T-helper 1 cell treated with Interleukin-12 subunit alpha and Interleukin-12 subunit beta and Interleukin-4 antibody, amounts not matched to agents 30 μg/mL and 1 μg/mL, for 36 hours (primary cell): ENCODE results near the gene ENPP4.
"Not testable (repeated sequence)": the region's sequence is repeated elsewhere in the genome, so short reads cannot be mapped to it uniquely, and the experiment has no call there.

Experiments
- H3K27ac Mint-ChIP-seq: one replicate; pipeline ENCODE4 v1.8.0; 2021; ENCODE audit warnings: mild to moderate bottlenecking, mixed read lengths
- H3K27me3 Mint-ChIP-seq: one replicate; pipeline ENCODE4 v1.8.0; 2021; ENCODE audit warnings: low read depth, mixed read lengths
- H3K36me3 Mint-ChIP-seq: one replicate; pipeline ENCODE4 v1.8.0; 2021; ENCODE audit warnings: low read depth, mixed read lengths
- H3K4me1 Mint-ChIP-seq: one replicate; pipeline ENCODE4 v1.8.0; 2021; ENCODE audit warnings: low read depth, mixed read lengths
- H3K4me3 Mint-ChIP-seq: one replicate; pipeline ENCODE4 v1.8.0; 2021; ENCODE audit warnings: mild to moderate bottlenecking, moderate library complexity, mixed read lengths
- H3K9me3 Mint-ChIP-seq: one replicate; pipeline ENCODE4 v1.8.0; 2021; ENCODE audit warnings: mixed read lengths

ENPP4 gene

GRCh38 chr6:46113370-46113769 lies 16.4 kb upstream of the ENPP4 start:
- Mint-ChIP-seq H3K4me3 (no peak overlapping the region), H3K36me3 (no peaks in the 10 kb centered on the region), H3K27ac (no peak overlapping the region), H3K9me3 (peaks cover 7% of the 10 kb centered on the region), H3K4me1 (no peaks in the 10 kb centered on the region), H3K27me3 (no peaks in the 10 kb centered on the region)

- H3K4me1 Mint-ChIP-seq = no peaks in the 10 kb centered on the region
- peaks cover 4% of the 10 kb centered on the region for H3K9me3 Mint-ChIP-seq
- no peaks in the 10 kb centered on the region for H3K27me3 Mint-ChIP-seq
- H3K27ac Mint-ChIP-seq = no peak overlapping the region
- H3K36me3 Mint-ChIP-seq = peaks cover 5% of the 10 kb centered on the region
- no peak overlapping the region for H3K4me3 Mint-ChIP-seq
Measured at GRCh38 chr6:46115634-46116033, 14.2 kb upstream of the ENPP4 start.

- Mint-ChIP-seq H3K4me1 (no peaks in the 10 kb centered on the region), H3K27ac (no peak overlapping the region), H3K36me3 (peaks cover 6% of the 10 kb centered on the region), H3K9me3 (peaks cover 3% of the 10 kb centered on the region), H3K4me3 (no peak overlapping the region), H3K27me3 (no peaks in the 10 kb centered on the region)
Measured at GRCh38 chr6:46116289-46116688, 13.5 kb upstream of the ENPP4 start.

GRCh38 chr6:46118157-46118556 lies 11.6 kb upstream of the ENPP4 start:
- H3K27me3 Mint-ChIP-seq = no peaks in the 10 kb centered on the region
- peaks cover 6% of the 10 kb centered on the region for H3K36me3 Mint-ChIP-seq
- H3K4me3 Mint-ChIP-seq = no peak overlapping the region
- no peak overlapping the region for H3K27ac Mint-ChIP-seq
- H3K9me3 Mint-ChIP-seq = peaks cover 3% of the 10 kb centered on the region
- H3K4me1 Mint-ChIP-seq = no peaks in the 10 kb centered on the region

GRCh38 chr6:46118836-46119235 lies 11.0 kb upstream of the ENPP4 start:
- Mint-ChIP-seq H3K36me3 (peaks cover 6% of the 10 kb centered on the region), H3K4me1 (no peaks in the 10 kb centered on the region), H3K9me3 (peaks cover 3% of the 10 kb centered on the region)

GRCh38 chr6:46119679-46120078 lies 10.1 kb upstream of the ENPP4 start:
- not testable (repeated sequence) for H3K27me3 Mint-ChIP-seq, H3K4me3 Mint-ChIP-seq, H3K27ac Mint-ChIP-seq, H3K9me3 Mint-ChIP-seq, H3K36me3 Mint-ChIP-seq, H3K4me1 Mint-ChIP-seq

More at GRCh38 chr6:46118836-46119235, 11.0 kb upstream of the ENPP4 start:
- Mint-ChIP-seq H3K27ac (no peak overlapping the region), H3K4me3 (no peak overlapping the region), H3K27me3 (no peaks in the 10 kb centered on the region)

- Mint-ChIP-seq H3K36me3 (no peaks in the 10 kb centered on the region), H3K27ac (no peak overlapping the region), H3K4me1 (peaks cover 11% of the 10 kb centered on the region)
Measured at GRCh38 chr6:46128476-46128875, 1.3 kb upstream of the ENPP4 start.

GRCh38 chr6:46129291-46129628 lies 529 bp upstream of the ENPP4 start:
- Mint-ChIP-seq H3K4me1 (peaks cover 11% of the 10 kb centered on the region), H3K36me3 (no peaks in the 10 kb centered on the region), H3K27ac (peak overlapping the region; percentile 82), H3K4me3 (peak overlapping the region; percentile 92), H3K27me3 (no peaks in the 10 kb centered on the region), H3K9me3 (no peaks in the 10 kb centered on the region)

More at GRCh38 chr6:46128476-46128875, 1.3 kb upstream of the ENPP4 start:
- Mint-ChIP-seq H3K4me3 (no peak overlapping the region), H3K27me3 (no peaks in the 10 kb centered on the region), H3K9me3 (no peaks in the 10 kb centered on the region)

- H3K36me3 Mint-ChIP-seq = no peaks in the 10 kb centered on the region
- H3K27ac Mint-ChIP-seq = no peak overlapping the region
- no peaks in the 10 kb centered on the region for H3K27me3 Mint-ChIP-seq
- peak overlapping the region; percentile 92 for H3K4me3 Mint-ChIP-seq
- H3K9me3 Mint-ChIP-seq = no peaks in the 10 kb centered on the region
- peaks cover 11% of the 10 kb centered on the region for H3K4me1 Mint-ChIP-seq
Measured at GRCh38 chr6:46130666-46131065, 877 bp downstream of the ENPP4 start.

- not testable (repeated sequence) for H3K4me3 Mint-ChIP-seq, H3K9me3 Mint-ChIP-seq, H3K36me3 Mint-ChIP-seq, H3K27ac Mint-ChIP-seq, H3K27me3 Mint-ChIP-seq
- H3K4me1 Mint-ChIP-seq = peaks cover 11% of the 10 kb centered on the region
Measured at GRCh38 chr6:46131291-46131690, 1.5 kb downstream of the ENPP4 start.

GRCh38 chr6:46134216-46134615 lies 4.4 kb downstream of the ENPP4 start:
- Mint-ChIP-seq H3K4me1 (peaks cover 10% of the 10 kb centered on the region), H3K27me3 (no peaks in the 10 kb centered on the region), H3K36me3 (no peaks in the 10 kb centered on the region), H3K9me3 (no peaks in the 10 kb centered on the region), H3K4me3 (no peak overlapping the region), H3K27ac (no peak overlapping the region)

GRCh38 chr6:46135176-46135575 lies 5.4 kb downstream of the ENPP4 start:
- Mint-ChIP-seq H3K4me3 (no peak overlapping the region), H3K27ac (no peak overlapping the region), H3K27me3 (no peaks in the 10 kb centered on the region), H3K36me3 (no peaks in the 10 kb centered on the region), H3K9me3 (no peaks in the 10 kb centered on the region), H3K4me1 (peaks cover 4% of the 10 kb centered on the region)

- Mint-ChIP-seq H3K4me1 (no peaks in the 10 kb centered on the region), H3K36me3 (no peaks in the 10 kb centered on the region), H3K27me3 (no peaks in the 10 kb centered on the region), H3K4me3 (no peak overlapping the region), H3K9me3 (no peaks in the 10 kb centered on the region), H3K27ac (no peak overlapping the region)
Measured at GRCh38 chr6:46136831-46137230, 7.0 kb downstream of the ENPP4 start.

GRCh38 chr6:46137387-46137786 lies 7.6 kb downstream of the ENPP4 start:
- no peaks in the 10 kb centered on the region for H3K36me3 Mint-ChIP-seq
- no peak overlapping the region for H3K27ac Mint-ChIP-seq
- H3K27me3 Mint-ChIP-seq = no peaks in the 10 kb centered on the region
- H3K9me3 Mint-ChIP-seq = no peaks in the 10 kb centered on the region
- no peak overlapping the region for H3K4me3 Mint-ChIP-seq
- no peaks in the 10 kb centered on the region for H3K4me1 Mint-ChIP-seq

GRCh38 chr6:46138281-46138680 lies 8.5 kb downstream of the ENPP4 start:
- Mint-ChIP-seq H3K27me3 (no peaks in the 10 kb centered on the region), H3K36me3 (peaks cover 4% of the 10 kb centered on the region), H3K9me3 (no peaks in the 10 kb centered on the region), H3K4me3 (no peak overlapping the region), H3K4me1 (no peaks in the 10 kb centered on the region), H3K27ac (no peak overlapping the region)

- Mint-ChIP-seq H3K4me3 (no peak overlapping the region), H3K9me3 (no peaks in the 10 kb centered on the region), H3K27ac (no peak overlapping the region), H3K27me3 (no peaks in the 10 kb centered on the region), H3K36me3 (peaks cover 4% of the 10 kb centered on the region), H3K4me1 (no peaks in the 10 kb centered on the region)
Measured at GRCh38 chr6:46144270-46144669, 14.5 kb downstream of the ENPP4 start.
